ENCODE results near the gene ZNF74. TPM values are rescaled to one million over a fixed set of nuclear protein-coding genes. Genes with fewer than 3 reads are reported as not detected.

Gene ZNF74
- total RNA-seq, 1 experiment from 2014 or later: 8.1 TPM

- no peaks in the 10 kb centered on the region for H3K4me1 ChIP-seq (replicated peaks; ENCODE audit: insufficient read depth)
- no peak overlapping the region for H3K27ac ChIP-seq
- no peaks in the 10 kb centered on the region for H4K20me1 ChIP-seq (ENCODE audit: insufficient read depth)
- ChIA-PET POLR2A (ENCODE audit: unreplicated experiment) (no interaction called here), CTCF (no interaction called here)
- H3K4me3 ChIP-seq: no peak overlapping the region
- H2AFZ ChIP-seq: no peak overlapping the region
- no peaks in the 10 kb centered on the region for H3F3A ChIP-seq (ENCODE audit: insufficient read depth, low read depth)
- TF ChIP-seq CTCF (conservative IDR thresholded peaks at IDR 0.05) (no peak), EZH2 (IDR thresholded peaks at IDR 0.05; ENCODE audit: low read depth) (no peak)
- intact Hi-C loops (cut with micrococcal nuclease; ENCODE audit: unreplicated experiment): no loop called here
- no peak for DNase-seq
- no TSS peak for BruUV-seq (replicated peaks)
- H3K9me3 ChIP-seq (ENCODE audit: insufficient read depth, low read depth): no peaks in the 10 kb centered on the region
- no peak overlapping the region for H3K4me2 ChIP-seq
- no peaks in the 10 kb centered on the region for H3K9me2 ChIP-seq (ENCODE audit: insufficient read depth)
- H3K36me3 ChIP-seq (ENCODE audit: low read depth): no peaks in the 10 kb centered on the region
- H3K27me3 ChIP-seq (ENCODE audit: insufficient read depth, low read depth): no peaks in the 10 kb centered on the region
- H3K79me2 ChIP-seq (ENCODE audit: low read depth): no peaks in the 10 kb centered on the region
Measured at GRCh38 chr22:20423906-20424551, 30.1 kb downstream of the ZNF74 start.

- no peaks in the 10 kb centered on the region for H3F3A ChIP-seq (ENCODE audit: insufficient read depth, low read depth)
- CTCF ChIA-PET: no interaction called here
- no TSS peak for BruUV-seq (replicated peaks)
- H3K36me3 ChIP-seq (ENCODE audit: low read depth): no peaks in the 10 kb centered on the region
- H3K4me2 ChIP-seq: no peak overlapping the region
- no peaks in the 10 kb centered on the region for H3K9me2 ChIP-seq (ENCODE audit: insufficient read depth)
- H3K79me2 ChIP-seq (ENCODE audit: low read depth): no peaks in the 10 kb centered on the region
- H3K27ac ChIP-seq: no peak overlapping the region
- POLR2A ChIA-PET (ENCODE audit: unreplicated experiment): no interaction called here
- H2AFZ ChIP-seq: no peak overlapping the region
- H3K27me3 ChIP-seq (ENCODE audit: insufficient read depth, low read depth): no peaks in the 10 kb centered on the region
- DNase-seq: no peak
- no peaks in the 10 kb centered on the region for H3K9me3 ChIP-seq (ENCODE audit: insufficient read depth, low read depth)
- H3K4me3 ChIP-seq: no peak overlapping the region
- H4K20me1 ChIP-seq (ENCODE audit: insufficient read depth): no peaks in the 10 kb centered on the region
- H3K4me1 ChIP-seq (replicated peaks; ENCODE audit: insufficient read depth): no peaks in the 10 kb centered on the region
- TF ChIP-seq EZH2 (IDR thresholded peaks at IDR 0.05; ENCODE audit: low read depth): no peak
- intact Hi-C loops (cut with micrococcal nuclease; ENCODE audit: unreplicated experiment): no loop called here
Measured at GRCh38 chr22:20424568-20424931, 30.6 kb downstream of the ZNF74 start.

DNA sequence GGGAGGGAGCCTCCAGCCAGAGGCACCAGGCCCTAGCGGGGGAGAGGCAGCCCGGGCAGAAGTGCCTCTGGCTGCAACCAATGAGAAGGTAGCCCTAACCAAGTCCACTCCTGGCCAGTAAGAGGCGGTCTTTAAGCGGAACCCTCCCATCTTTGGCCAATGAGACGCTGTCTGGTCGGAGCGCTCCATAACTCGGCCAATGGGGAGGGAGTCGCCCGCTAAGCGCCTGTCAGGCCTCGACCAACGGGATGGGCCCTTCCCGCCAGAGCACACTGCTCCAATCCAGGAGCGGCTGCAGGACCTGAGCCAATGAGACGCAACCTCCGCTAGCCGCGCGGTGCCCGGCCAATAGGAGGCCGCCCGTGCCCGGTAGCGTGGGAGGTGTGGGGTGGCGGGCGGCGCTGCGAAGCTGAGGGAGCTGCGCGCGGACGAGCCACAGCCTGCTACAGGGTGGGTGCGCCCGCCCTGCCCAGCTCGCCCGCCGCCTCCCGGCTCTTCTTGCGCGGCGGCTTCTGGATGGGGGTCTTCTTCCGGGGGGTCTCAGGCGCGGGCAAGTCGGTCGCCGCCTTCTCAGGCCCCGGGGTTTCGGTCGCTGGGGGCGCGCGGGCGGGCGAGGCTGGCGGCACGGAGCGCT is 31.1 kb downstream of the ZNF74 start:
- no peaks in the 10 kb centered on the region for H3K9me2 ChIP-seq (ENCODE audit: insufficient read depth)
- H3K4me2 ChIP-seq: no peak overlapping the region
- no TSS peak for BruUV-seq (replicated peaks)
- H4K20me1 ChIP-seq (ENCODE audit: insufficient read depth): no peaks in the 10 kb centered on the region
- no peaks in the 10 kb centered on the region for H3K9me3 ChIP-seq (ENCODE audit: insufficient read depth, low read depth)
- no peaks in the 10 kb centered on the region for H3K4me1 ChIP-seq (replicated peaks; ENCODE audit: insufficient read depth)
- intact Hi-C loops (cut with micrococcal nuclease; ENCODE audit: unreplicated experiment): no loop called here
- H3K4me3 ChIP-seq: no peak overlapping the region
- no peaks in the 10 kb centered on the region for H3K36me3 ChIP-seq (ENCODE audit: low read depth)
- H2AFZ ChIP-seq: no peak overlapping the region
- DNase-seq: no peak
- no peaks in the 10 kb centered on the region for H3K27me3 ChIP-seq (ENCODE audit: insufficient read depth, low read depth)
- no peaks in the 10 kb centered on the region for H3K79me2 ChIP-seq (ENCODE audit: low read depth)
- CTCF ChIA-PET: no interaction called here
- no peak overlapping the region for H3K27ac ChIP-seq
- TF ChIP-seq EZH2 (IDR thresholded peaks at IDR 0.05; ENCODE audit: low read depth) (no peak), CTCF (conservative IDR thresholded peaks at IDR 0.05) (no peak)
- POLR2A ChIA-PET (ENCODE audit: unreplicated experiment): no interaction called here
- H3F3A ChIP-seq (ENCODE audit: insufficient read depth, low read depth): no peaks in the 10 kb centered on the region

Data from PC-9 (cell line).